Type B pancreatic cell (in vitro differentiated cells): Measurements from ENCODE around the gene CNTN6. TPM values are rescaled to one million over a fixed set of nuclear protein-coding genes. Genes with fewer than 3 reads are reported as not detected.

Experiments used
- DNase-seq: peaks from one replicate; pipeline ENCODE4 v3.0.0; 2021; ENCODE audit warnings: mixed read lengths; ENCODE audit not compliant: unreplicated experiment; ENCODE audit errors: extremely low spot score
- H3K27ac Mint-ChIP-seq: 2 replicates; pipeline ENCODE4 v1.8.0; 2021; ENCODE audit warnings: mild to moderate bottlenecking, mixed read lengths
- H3K27me3 Mint-ChIP-seq: 2 replicates; pipeline ENCODE4 v1.8.0; 2021; ENCODE audit warnings: mixed read lengths
- H3K36me3 Mint-ChIP-seq: 2 replicates; pipeline ENCODE4 v1.8.0; 2021; ENCODE audit warnings: mixed read lengths
- H3K4me1 Mint-ChIP-seq: one replicate; pipeline ENCODE4 v1.8.0; 2021; ENCODE audit warnings: mixed read lengths; ENCODE audit not compliant: unreplicated experiment
- H3K4me3 Mint-ChIP-seq: 2 replicates; pipeline ENCODE4 v1.8.0; 2021; ENCODE audit warnings: mild to moderate bottlenecking, mixed read lengths
- H3K9me3 Mint-ChIP-seq: 2 replicates; pipeline ENCODE4 v1.8.0; 2021; ENCODE audit warnings: mixed read lengths
- long read RNA-seq: library from polyadenylated mRNA; unstranded; transcript quantifications from one replicate; pipeline ENCODE4 v2.0.0, GENCODE V29; 2020
- total RNA-seq: library from RNA; stranded (reverse); gene quantifications from 2 replicates; pipeline ENCODE4 v1.2.1, GENCODE V29; 2021; ENCODE audit warnings: low replicate concordance
- TF ChIP-seq, protein P1 (sequence below): fragments of 200-600 bp; sonication (generic); conservative IDR thresholded peaks from 2 replicates; pipeline ENCODE4 v1.5.0; 2021; ENCODE audit warnings: antibody characterized with exemption, mild to moderate bottlenecking

CNTN6 gene
- 0.64 and 3.3 TPM in 2 replicates for total RNA-seq
- long read RNA-seq, partial matches to known transcripts: 0 of 4 reads
- long read RNA-seq, other reads (novel, unspliced or antisense): 2 of 4 reads

DNA sequence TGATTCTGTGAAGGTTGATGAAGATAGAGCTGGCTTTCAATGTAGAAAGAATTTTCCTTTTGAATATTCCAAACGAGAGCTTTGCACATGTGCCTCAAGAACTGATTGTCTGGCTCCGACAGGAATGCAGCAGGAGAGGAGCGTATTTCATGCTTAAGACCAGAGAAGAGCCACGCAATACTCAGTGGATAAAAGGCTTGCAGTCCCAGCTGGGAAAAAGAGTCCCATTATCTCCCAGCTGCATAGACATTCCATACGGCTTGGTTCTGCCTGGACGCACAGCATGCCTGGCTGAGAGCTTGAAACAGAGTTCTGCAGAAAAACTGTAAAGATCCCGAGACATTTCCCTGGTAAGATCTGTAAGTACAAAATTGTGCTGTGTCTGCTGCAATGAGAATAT, at the start of gene CNTN6:
Gene CNTN6, plus strand, starts transcription at position 254 of the 400 bp plus-strand sequence. CDS start 54,985 bp downstream, outside the sequence.
- TF ChIP-seq, protein P1, sequence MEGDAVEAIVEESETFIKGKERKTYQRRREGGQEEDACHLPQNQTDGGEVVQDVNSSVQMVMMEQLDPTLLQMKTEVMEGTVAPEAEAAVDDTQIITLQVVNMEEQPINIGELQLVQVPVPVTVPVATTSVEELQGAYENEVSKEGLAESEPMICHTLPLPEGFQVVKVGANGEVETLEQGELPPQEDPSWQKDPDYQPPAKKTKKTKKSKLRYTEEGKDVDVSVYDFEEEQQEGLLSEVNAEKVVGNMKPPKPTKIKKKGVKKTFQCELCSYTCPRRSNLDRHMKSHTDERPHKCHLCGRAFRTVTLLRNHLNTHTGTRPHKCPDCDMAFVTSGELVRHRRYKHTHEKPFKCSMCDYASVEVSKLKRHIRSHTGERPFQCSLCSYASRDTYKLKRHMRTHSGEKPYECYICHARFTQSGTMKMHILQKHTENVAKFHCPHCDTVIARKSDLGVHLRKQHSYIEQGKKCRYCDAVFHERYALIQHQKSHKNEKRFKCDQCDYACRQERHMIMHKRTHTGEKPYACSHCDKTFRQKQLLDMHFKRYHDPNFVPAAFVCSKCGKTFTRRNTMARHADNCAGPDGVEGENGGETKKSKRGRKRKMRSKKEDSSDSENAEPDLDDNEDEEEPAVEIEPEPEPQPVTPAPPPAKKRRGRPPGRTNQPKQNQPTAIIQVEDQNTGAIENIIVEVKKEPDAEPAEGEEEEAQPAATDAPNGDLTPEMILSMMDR: no peak
- peaks cover 6% of the 10 kb centered on the region for H3K27me3 Mint-ChIP-seq
- H3K27ac Mint-ChIP-seq: no peak within 1 kb of the TSS
- H3K36me3 Mint-ChIP-seq: peaks cover 3% of the 10 kb centered on the region
- H3K4me1 Mint-ChIP-seq: peaks cover 17% of the 10 kb centered on the region
- H3K4me3 Mint-ChIP-seq: peak within 1 kb of the TSS; percentile 70
- H3K9me3 Mint-ChIP-seq: no peaks in the 10 kb centered on the region
- no peak for DNase-seq

DNA sequence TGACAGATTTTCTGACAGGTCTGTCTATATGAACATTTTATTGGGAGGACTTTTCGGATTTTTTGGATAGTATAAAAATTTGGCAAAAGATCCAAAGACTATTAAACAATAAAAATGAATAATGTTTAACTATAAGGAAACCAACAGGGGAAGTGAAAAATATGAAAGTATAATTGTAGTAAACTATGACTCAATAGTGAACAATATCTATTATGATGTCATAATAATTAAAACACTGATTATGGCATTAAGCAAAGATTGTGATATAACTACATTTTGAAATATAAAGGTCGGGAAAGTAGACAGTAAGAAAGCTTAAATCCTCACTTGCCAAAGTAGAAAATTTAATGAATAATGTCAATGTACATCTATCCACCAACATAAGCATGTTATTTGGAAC, 44.3 kb upstream of the CNTN6 start:
- Mint-ChIP-seq H3K36me3 (no peaks in the 10 kb centered on the region), H3K9me3 (peaks cover 4% of the 10 kb centered on the region), H3K27me3 (peaks cover 3% of the 10 kb centered on the region), H3K4me3 (no peak overlapping the region), H3K4me1 (no peaks in the 10 kb centered on the region), H3K27ac (no peak overlapping the region)
- DNase-seq: no peak
- TF ChIP-seq, protein P1: no peak

DNA sequence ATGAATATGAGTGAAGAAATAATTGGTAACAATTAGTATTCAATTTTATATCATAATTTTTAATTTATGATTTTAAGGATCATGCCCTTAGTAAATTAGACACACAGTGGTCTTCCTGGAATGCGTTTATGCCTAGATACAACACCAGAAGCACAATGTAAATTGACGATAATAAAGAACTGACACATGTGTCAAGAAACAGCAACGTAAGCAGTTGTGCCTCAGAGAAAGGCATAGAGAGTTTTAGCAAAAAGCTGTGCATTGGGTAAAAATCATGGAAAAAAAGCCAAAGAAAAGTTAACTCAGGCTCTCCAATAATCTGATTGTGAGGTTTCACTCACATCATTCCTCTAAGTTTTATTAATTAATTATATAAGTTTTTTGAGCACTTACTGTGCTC, 37.0 kb upstream of the CNTN6 start:
- Mint-ChIP-seq H3K36me3 (no peaks in the 10 kb centered on the region), H3K4me1 (peaks cover 7% of the 10 kb centered on the region), H3K27ac (no peak overlapping the region), H3K27me3 (peaks cover 4% of the 10 kb centered on the region), H3K4me3 (no peak overlapping the region), H3K9me3 (no peaks in the 10 kb centered on the region)
- no peak for DNase-seq
- TF ChIP-seq, protein P1: no peak

DNA sequence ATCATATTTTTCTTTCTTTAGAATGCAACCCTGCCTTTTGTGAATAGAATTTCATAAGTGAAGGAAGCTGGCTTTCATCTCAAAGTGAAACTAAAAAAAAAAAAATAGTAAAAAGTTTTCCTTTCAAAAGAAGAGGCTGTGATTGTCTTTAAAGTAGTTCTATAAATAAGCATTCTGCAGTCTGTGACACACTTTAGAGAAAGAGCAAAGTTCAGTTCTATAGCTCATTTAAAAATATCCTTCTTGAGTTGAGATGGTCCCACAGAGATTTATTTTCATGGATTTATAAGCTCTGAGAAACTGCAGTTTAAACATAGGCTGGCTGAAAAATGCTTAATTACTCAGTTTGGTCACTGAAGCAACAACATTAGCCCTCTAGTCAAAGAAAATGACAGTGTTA, 36.1 kb upstream of the CNTN6 start:
- H3K4me1 Mint-ChIP-seq: peaks cover 7% of the 10 kb centered on the region
- no peaks in the 10 kb centered on the region for H3K9me3 Mint-ChIP-seq

DNA sequence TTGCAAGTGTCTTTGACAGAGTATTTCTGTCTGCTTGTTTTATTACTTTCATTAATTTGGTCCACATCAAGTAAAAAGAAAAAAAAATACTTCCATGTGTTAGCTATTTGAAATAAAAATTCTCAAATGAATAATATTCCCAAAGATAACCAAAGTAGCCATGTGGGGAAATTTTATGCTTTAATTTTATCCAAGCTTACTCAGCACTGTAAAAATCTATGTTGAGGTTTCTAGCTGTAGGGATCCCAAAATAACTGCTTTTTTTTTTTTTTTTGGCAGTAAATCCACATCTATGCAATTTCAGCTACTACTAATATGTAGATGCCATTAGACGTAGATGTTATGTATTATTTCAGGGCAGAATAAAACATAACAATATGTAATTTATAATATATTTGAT, 35.4 kb upstream of the CNTN6 start:
- Mint-ChIP-seq H3K4me3 (no peak overlapping the region), H3K4me1 (peaks cover 7% of the 10 kb centered on the region), H3K36me3 (no peaks in the 10 kb centered on the region), H3K27ac (no peak overlapping the region), H3K9me3 (no peaks in the 10 kb centered on the region), H3K27me3 (peaks cover 9% of the 10 kb centered on the region)
- TF ChIP-seq, protein P1: no peak
- no peak for DNase-seq

More for the DNA sequence above, 36.1 kb upstream of the CNTN6 start:
- H3K27me3 Mint-ChIP-seq: peaks cover 7% of the 10 kb centered on the region
- no peak overlapping the region for H3K27ac Mint-ChIP-seq
- TF ChIP-seq, protein P1: no peak
- H3K36me3 Mint-ChIP-seq: no peaks in the 10 kb centered on the region
- H3K4me3 Mint-ChIP-seq: no peak overlapping the region
- DNase-seq: no peak

DNA sequence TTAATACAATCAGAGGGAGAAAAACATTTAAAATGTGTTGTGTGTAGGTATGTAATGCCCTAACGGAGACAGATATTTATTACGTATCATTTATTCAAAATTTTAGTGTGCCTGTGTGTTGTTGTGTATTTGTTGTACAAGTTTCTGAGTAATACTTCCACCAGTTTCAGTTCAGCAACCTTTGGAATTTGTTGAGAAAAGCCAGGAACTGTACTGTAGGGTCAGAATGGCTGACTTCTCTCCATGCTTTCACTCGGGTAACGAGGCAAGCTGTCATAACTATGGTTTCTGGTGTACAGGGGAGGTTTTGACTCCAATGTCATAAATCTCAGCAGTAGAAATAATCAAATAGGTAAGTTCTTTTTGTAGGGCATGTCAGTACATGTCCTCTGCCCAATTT, 23.8 kb upstream of the CNTN6 start:
- TF ChIP-seq, protein P1: no peak
- H3K4me1 Mint-ChIP-seq: no peaks in the 10 kb centered on the region
- no peak for DNase-seq
- H3K27me3 Mint-ChIP-seq: no peaks in the 10 kb centered on the region
- no peaks in the 10 kb centered on the region for H3K9me3 Mint-ChIP-seq
- peak overlapping the region; percentile 50 for H3K27ac Mint-ChIP-seq
- no peak overlapping the region for H3K4me3 Mint-ChIP-seq
- no peaks in the 10 kb centered on the region for H3K36me3 Mint-ChIP-seq
